ENCODE data around the gene MDGA2. TPM values are rescaled to one million over a fixed set of nuclear protein-coding genes. Genes with fewer than 3 reads are reported as not detected.

The MDGA2 gene
- total RNA-seq, 1 experiment from 2014 or later, result not detected

GRCh38 chr14:47262801-47263200, 412.6 kb downstream of the MDGA2 start:
- TF ChIP-seq MAX (IDR thresholded peaks at IDR 0.05), result no peak
- no peak for TF ChIP-seq ELF1 (IDR thresholded peaks at IDR 0.05; ENCODE audit: borderline replicate concordance, low read depth)
- no peak for TF ChIP-seq ZNF274 (IDR thresholded peaks at IDR 0.05; ENCODE audit: low read depth, low read length)
- no peak for TF ChIP-seq ZFX (IDR thresholded peaks at IDR 0.05)
- no peak for TF ChIP-seq POLR2AphosphoS5 (IDR thresholded peaks at IDR 0.05; ENCODE audit: low read depth, low read length)
- no peak for TF ChIP-seq CEBPB (IDR thresholded peaks at IDR 0.05; ENCODE audit: low read depth)
- TF ChIP-seq FOSL1 (IDR thresholded peaks at IDR 0.05; ENCODE audit: low read depth), result no peak
- TF ChIP-seq, protein P1, sequence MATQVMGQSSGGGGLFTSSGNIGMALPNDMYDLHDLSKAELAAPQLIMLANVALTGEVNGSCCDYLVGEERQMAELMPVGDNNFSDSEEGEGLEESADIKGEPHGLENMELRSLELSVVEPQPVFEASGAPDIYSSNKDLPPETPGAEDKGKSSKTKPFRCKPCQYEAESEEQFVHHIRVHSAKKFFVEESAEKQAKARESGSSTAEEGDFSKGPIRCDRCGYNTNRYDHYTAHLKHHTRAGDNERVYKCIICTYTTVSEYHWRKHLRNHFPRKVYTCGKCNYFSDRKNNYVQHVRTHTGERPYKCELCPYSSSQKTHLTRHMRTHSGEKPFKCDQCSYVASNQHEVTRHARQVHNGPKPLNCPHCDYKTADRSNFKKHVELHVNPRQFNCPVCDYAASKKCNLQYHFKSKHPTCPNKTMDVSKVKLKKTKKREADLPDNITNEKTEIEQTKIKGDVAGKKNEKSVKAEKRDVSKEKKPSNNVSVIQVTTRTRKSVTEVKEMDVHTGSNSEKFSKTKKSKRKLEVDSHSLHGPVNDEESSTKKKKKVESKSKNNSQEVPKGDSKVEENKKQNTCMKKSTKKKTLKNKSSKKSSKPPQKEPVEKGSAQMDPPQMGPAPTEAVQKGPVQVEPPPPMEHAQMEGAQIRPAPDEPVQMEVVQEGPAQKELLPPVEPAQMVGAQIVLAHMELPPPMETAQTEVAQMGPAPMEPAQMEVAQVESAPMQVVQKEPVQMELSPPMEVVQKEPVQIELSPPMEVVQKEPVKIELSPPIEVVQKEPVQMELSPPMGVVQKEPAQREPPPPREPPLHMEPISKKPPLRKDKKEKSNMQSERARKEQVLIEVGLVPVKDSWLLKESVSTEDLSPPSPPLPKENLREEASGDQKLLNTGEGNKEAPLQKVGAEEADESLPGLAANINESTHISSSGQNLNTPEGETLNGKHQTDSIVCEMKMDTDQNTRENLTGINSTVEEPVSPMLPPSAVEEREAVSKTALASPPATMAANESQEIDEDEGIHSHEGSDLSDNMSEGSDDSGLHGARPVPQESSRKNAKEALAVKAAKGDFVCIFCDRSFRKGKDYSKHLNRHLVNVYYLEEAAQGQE (IDR thresholded peaks at IDR 0.05; ENCODE audit: low read depth), result no peak
- TF ChIP-seq EGR1 (IDR thresholded peaks at IDR 0.05; ENCODE audit: low read depth), result no peak
- no peak for TF ChIP-seq ZBTB33 (IDR thresholded peaks at IDR 0.05; ENCODE audit: extremely low read depth, insufficient replicate concordance, low read length)
- TF ChIP-seq SRF (IDR thresholded peaks at IDR 0.05; ENCODE audit: low read depth), result no peak
- TF ChIP-seq, protein P2, sequence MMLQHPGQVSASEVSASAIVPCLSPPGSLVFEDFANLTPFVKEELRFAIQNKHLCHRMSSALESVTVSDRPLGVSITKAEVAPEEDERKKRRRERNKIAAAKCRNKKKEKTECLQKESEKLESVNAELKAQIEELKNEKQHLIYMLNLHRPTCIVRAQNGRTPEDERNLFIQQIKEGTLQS (IDR thresholded peaks at IDR 0.05), result no peak
- TF ChIP-seq, protein P3, sequence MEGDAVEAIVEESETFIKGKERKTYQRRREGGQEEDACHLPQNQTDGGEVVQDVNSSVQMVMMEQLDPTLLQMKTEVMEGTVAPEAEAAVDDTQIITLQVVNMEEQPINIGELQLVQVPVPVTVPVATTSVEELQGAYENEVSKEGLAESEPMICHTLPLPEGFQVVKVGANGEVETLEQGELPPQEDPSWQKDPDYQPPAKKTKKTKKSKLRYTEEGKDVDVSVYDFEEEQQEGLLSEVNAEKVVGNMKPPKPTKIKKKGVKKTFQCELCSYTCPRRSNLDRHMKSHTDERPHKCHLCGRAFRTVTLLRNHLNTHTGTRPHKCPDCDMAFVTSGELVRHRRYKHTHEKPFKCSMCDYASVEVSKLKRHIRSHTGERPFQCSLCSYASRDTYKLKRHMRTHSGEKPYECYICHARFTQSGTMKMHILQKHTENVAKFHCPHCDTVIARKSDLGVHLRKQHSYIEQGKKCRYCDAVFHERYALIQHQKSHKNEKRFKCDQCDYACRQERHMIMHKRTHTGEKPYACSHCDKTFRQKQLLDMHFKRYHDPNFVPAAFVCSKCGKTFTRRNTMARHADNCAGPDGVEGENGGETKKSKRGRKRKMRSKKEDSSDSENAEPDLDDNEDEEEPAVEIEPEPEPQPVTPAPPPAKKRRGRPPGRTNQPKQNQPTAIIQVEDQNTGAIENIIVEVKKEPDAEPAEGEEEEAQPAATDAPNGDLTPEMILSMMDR (IDR thresholded peaks at IDR 0.05 in 2 of 3, conservative IDR thresholded peaks at IDR 0.05 in 1 of 3; ENCODE audit: borderline replicate concordance in 1 of 3, insufficient read depth in 1 of 3, low read depth in 2 of 3, low read length in 2 of 3), result no peak
- TF ChIP-seq YY1 (IDR thresholded peaks at IDR 0.05; ENCODE audit: extremely low read depth, insufficient replicate concordance, low read depth, low read length), result no peak
- TF ChIP-seq EZH2 (IDR thresholded peaks at IDR 0.05), result no peak
- no peak for TF ChIP-seq SIN3A (IDR thresholded peaks at IDR 0.05; ENCODE audit: low read depth)
- TF ChIP-seq TCF7L2 (IDR thresholded peaks at IDR 0.05; ENCODE audit: borderline replicate concordance, extremely low read depth, insufficient read depth, insufficient read length), result no peak
- no peak for TF ChIP-seq CBX3 (IDR thresholded peaks at IDR 0.05; ENCODE audit: low read depth)
- ChIA-PET CTCF (no interaction called here), RAD21 (ENCODE audit: low non-redundant PET in 1 of 2, low total read pairs in 2 of 2, uncharacterized antibody in 2 of 2, unreplicated experiment in 2 of 2) (no interaction called here), POLR2A (no interaction called here)
- H3K9me2 ChIP-seq (ENCODE audit: insufficient read depth), result no peaks in the 10 kb centered on the region
- no peak overlapping the region for H3K4me2 ChIP-seq (ENCODE audit: low read length)
- no peaks in the 10 kb centered on the region for H3K27me3 ChIP-seq (ENCODE audit: insufficient read depth, low read length)
- H3K79me2 ChIP-seq (ENCODE audit: insufficient read depth, low read length), result no peaks in the 10 kb centered on the region
- no peaks in the 10 kb centered on the region for H3K9me3 ChIP-seq (ENCODE audit: control insufficient read depth in 1 of 2, insufficient read depth in 1 of 2, low read depth in 1 of 2, low read length in 2 of 2)
- DNase-seq (ENCODE audit: low read depth, low spot score) (no peak), ATAC-seq (no peak)
- no peak overlapping the region for H3K4me3 ChIP-seq (replicated peaks in 1 of 2; ENCODE audit: low read depth in 1 of 2, low read length in 2 of 2)
- H3K9ac ChIP-seq (ENCODE audit: low read length), result no peak overlapping the region
- H3K27ac ChIP-seq (ENCODE audit: low read depth, low read length), result no peak overlapping the region
- no peaks in the 10 kb centered on the region for H3K36me3 ChIP-seq (ENCODE audit: control insufficient read depth in 1 of 2, insufficient read depth in 2 of 2, low read length in 2 of 2)
- intact Hi-C loops (cut with micrococcal nuclease), result no loop called here
- H4K20me1 ChIP-seq (ENCODE audit: insufficient read depth), result no peaks in the 10 kb centered on the region
- no peaks in the 10 kb centered on the region for H3K4me1 ChIP-seq (ENCODE audit: control insufficient read depth in 1 of 2, insufficient read depth in 2 of 2, low read length in 2 of 2)
- BruUV-seq (replicated peaks), result no TSS peak
- H2AFZ ChIP-seq (ENCODE audit: low read depth, low read length, poor library complexity, severe bottlenecking), result no peak overlapping the region
